ENCODE data around the gene NKX1-2. TPM values are rescaled to one million over a fixed set of nuclear protein-coding genes. Genes with fewer than 3 reads are reported as not detected.

NKX1-2 gene
- total RNA-seq, 6 experiments from 2014 or later = not detected

GRCh38 chr10:124468624-124469023 is 18.8 kb upstream of the NKX1-2 start:
- H3K27ac Mint-ChIP-seq = no peak overlapping the region
- peaks cover 3% of the 10 kb centered on the region; the same call in 1 of the 2 replicates for H3K27me3 Mint-ChIP-seq (ENCODE audit: insufficient read depth)
- DNase-seq = no peak
- no peak for TF ChIP-seq CTCF (IDR thresholded peaks at IDR 0.05)
- no peak overlapping the region for H3K4me3 Mint-ChIP-seq
- H3K4me1 Mint-ChIP-seq (ENCODE audit: low read depth) = no peaks in the 10 kb centered on the region
- H3K36me3 Mint-ChIP-seq (ENCODE audit: low read depth) = no peaks in the 10 kb centered on the region
- no peaks in the 10 kb centered on the region for H3K9me3 Mint-ChIP-seq

GRCh38 chr10:124467165-124467564 is 17.3 kb upstream of the NKX1-2 start:
- DNase-seq = no peak
- no peaks in the 10 kb centered on the region for H3K36me3 Mint-ChIP-seq (ENCODE audit: low read depth)
- H3K4me3 Mint-ChIP-seq = no peak overlapping the region
- no peaks in the 10 kb centered on the region for H3K4me1 Mint-ChIP-seq (ENCODE audit: low read depth)
- H3K27me3 Mint-ChIP-seq (ENCODE audit: insufficient read depth) = peaks cover 3% of the 10 kb centered on the region; the same call in 1 of the 2 replicates
- H3K9me3 Mint-ChIP-seq = no peaks in the 10 kb centered on the region
- H3K27ac Mint-ChIP-seq = no peak overlapping the region
- TF ChIP-seq CTCF (IDR thresholded peaks at IDR 0.05) = no peak

- Mint-ChIP-seq H3K4me1 (ENCODE audit: low read depth) (peaks cover 6% of the 10 kb centered on the region), H3K36me3 (ENCODE audit: low read depth) (no peaks in the 10 kb centered on the region)
Measured at GRCh38 chr10:124465777-124466488, 16.1 kb upstream of the NKX1-2 start.

GRCh38 chr10:124465003-124465776 is 15.4 kb upstream of the NKX1-2 start:
- no peaks in the 10 kb centered on the region for H3K36me3 Mint-ChIP-seq (ENCODE audit: low read depth)
- TF ChIP-seq CTCF (IDR thresholded peaks at IDR 0.05) = no peak
- peaks cover 6% of the 10 kb centered on the region for H3K4me1 Mint-ChIP-seq (ENCODE audit: low read depth)
- no peak overlapping the region for H3K4me3 Mint-ChIP-seq
- H3K27ac Mint-ChIP-seq = no peak overlapping the region
- peaks cover 1% of the 10 kb centered on the region; the same call in 1 of the 2 replicates for H3K27me3 Mint-ChIP-seq (ENCODE audit: insufficient read depth)
- H3K9me3 Mint-ChIP-seq = no peaks in the 10 kb centered on the region
- no peak for DNase-seq

More at GRCh38 chr10:124465777-124466488, 16.1 kb upstream of the NKX1-2 start:
- TF ChIP-seq CTCF (IDR thresholded peaks at IDR 0.05) = no peak
- H3K27me3 Mint-ChIP-seq (ENCODE audit: insufficient read depth) = peaks cover 1% of the 10 kb centered on the region; the same call in 1 of the 2 replicates
- H3K27ac Mint-ChIP-seq = no peak overlapping the region
- no peak for DNase-seq
- H3K9me3 Mint-ChIP-seq = no peaks in the 10 kb centered on the region
- no peak overlapping the region for H3K4me3 Mint-ChIP-seq

GRCh38 chr10:124464028-124464965 is 14.5 kb upstream of the NKX1-2 start:
- no peak for TF ChIP-seq CTCF (IDR thresholded peaks at IDR 0.05)
- Mint-ChIP-seq H3K27me3 (ENCODE audit: insufficient read depth) (peaks cover 4% of the 10 kb centered on the region; the same call in 1 of the 2 replicates), H3K36me3 (ENCODE audit: low read depth) (no peaks in the 10 kb centered on the region), H3K9me3 (no peaks in the 10 kb centered on the region), H3K4me1 (ENCODE audit: low read depth) (peaks cover 6% of the 10 kb centered on the region), H3K27ac (no peak overlapping the region), H3K4me3 (no peak overlapping the region)
- DNase-seq = no peak
